ENCODE data around the gene PNMT.
A peak's percentile ranks its signal among the peaks of the same experiment; 100 is the strongest.

PNMT gene

GRCh38 chr17:39666601-39667261 is 1.5 kb upstream of the PNMT start:
- peak in 47 of 58 donors; percentile 14 to 88 (median 56) for DNase-seq

GRCh38 chr17:39667262-39667944 is 850 bp upstream of the PNMT start:
- DNase-seq: peak in 6 of 58 donors; percentile 16 to 46 (median 30)

DNA sequence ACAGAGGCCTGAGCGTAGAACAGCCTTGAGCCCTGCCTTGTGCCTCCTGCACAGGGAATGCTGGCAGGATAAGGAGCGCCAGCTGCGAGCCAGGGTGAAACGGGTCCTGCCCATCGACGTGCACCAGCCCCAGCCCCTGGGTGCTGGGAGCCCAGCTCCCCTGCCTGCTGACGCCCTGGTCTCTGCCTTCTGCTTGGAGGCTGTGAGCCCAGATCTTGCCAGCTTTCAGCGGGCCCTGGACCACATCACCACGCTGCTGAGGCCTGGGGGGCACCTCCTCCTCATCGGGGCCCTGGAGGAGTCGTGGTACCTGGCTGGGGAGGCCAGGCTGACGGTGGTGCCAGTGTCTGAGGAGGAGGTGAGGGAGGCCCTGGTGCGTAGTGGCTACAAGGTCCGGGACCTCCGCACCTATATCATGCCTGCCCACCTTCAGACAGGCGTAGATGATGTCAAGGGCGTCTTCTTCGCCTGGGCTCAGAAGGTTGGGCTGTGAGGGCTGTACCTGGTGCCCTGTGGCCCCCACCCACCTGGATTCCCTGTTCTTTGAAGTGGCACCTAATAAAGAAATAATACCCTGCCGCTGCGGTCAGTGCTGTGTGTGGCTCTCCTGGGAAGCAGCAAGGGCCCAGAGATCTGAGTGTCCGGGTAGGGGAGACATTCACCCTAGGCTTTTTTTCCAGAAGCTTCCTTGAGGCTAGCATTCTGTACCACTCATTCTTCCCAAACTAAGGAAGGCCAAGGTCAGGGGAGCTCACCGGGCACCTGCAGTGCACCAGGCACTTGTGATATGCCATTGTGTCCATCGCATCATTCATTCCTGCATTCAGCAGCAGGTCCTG is 1.9 kb downstream of the PNMT start:
- no peak for DNase-seq

DNA sequence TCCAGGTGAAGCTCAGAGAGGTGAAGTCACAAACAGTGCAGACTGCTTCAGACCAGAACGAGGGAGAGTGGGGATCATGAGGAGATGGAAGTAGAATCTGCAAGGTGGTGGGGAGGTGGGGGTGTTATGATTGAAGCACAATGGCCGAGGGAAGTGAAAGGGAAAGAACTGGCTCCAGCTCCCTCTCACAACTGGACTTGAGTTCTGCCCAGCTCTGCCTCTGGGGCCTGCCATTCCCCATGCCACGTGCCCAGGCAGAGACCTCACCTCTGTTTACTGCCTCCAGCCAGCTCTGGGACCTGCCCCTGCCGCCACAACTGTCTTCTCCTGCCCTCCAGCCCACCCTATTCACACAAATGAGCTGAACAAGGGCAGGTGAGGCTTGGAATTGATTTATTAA is 2.5 kb downstream of the PNMT start:
- no peak for DNase-seq

- peak in 16 of 58 donors; percentile 18 to 54 (median 28) for DNase-seq
Observed at GRCh38 chr17:39671651-39672521, 3.6 kb downstream of the PNMT start.

DNA sequence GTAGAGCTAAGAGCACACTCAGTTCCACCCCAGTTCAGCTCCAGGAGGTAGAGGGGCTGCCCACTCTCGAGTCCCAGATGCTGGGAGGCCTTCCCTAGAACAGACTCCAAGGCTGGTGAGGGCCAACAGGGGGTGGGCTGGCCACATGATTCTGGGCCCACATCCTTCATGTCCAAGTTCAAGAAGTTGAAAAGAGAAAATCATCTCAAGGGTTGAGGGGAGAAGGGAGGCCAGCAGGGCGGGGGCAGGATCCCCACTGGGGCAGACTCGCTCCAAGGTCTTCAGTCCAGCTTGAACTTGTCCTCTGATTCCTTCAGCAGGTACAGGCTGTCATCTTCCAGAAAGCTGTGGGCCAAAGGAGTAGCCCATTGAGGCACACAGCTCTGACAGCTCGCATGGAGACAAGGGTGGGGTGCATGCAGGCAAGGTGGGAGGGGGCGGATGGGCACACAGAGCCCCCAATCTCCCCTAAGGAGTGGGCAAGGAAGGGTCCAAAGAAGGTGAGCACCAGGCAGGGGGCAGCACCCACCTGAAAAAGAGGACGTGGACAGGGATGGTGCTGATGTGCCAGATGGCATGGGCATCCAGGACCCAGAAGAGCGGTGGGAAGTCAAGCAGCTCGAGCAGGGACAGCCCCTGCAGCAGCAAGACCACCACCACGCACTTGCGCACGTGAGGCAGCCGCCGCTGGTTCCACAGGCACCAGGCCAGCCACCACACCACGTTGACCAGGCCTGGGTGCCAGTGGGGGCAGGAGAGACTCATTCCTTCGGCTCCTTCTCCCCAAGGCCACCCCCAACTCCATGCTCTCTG is 4.5 kb downstream of the PNMT start:
- no peak for DNase-seq

- no peak for DNase-seq
Observed at GRCh38 chr17:39673335-39674081, 5.3 kb downstream of the PNMT start.

DNA sequence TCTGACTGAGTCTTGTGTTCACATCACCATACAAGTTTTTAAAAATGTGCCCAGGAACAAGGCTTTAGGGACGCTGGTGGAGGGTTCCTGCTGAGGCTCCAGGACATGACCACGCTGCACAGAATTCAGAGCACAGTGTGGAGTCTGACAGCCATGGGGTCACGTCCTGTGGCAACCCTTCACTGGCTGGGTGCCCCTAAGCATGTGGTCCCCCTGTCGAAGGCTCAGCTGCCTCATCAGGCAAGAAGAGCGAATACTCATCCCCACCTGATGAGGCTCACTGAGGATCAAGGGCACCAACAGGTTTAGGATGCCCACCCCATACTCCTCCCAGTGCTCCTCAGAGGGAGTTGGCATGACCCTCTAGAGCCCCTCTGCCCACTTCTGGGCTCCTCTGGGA is 5.9 kb downstream of the PNMT start:
- no peak for DNase-seq

GRCh38 chr17:39674702-39675389 is 6.6 kb downstream of the PNMT start:
- no peak for DNase-seq

DNA sequence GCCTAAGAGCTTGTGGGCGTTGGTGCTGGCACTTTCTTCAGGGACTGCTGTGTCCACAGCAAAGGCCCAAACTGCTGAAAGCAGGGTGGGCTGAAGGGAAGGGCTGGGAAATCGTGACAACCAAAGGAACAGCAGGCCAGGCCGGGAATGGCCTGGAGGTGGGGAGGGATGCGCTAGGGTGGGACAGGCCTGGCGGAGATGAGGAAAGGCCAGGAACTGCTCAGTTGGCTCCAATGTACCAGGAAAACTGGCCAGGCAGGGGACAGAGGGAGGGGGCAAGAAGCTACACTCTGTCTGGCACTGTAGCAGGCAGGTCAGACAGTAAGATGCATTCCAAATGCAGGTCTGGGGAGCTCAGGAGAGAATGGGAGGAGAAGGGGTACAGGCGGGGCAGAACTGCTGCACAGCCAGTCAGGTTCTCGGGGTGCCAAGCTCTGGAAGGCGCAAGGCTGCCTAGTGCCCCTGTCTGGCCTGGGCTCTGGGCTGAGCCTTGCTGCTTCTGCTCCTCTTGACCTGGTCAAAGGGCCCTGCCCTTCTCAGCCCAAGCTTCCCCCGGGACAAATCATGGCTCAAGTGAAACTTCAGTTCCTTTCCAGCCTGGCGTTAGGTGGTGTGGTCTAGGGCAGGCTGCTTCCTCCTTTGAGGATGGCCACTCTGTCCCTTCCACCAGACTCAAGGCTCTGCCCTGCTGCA is 7.3 kb downstream of the PNMT start:
- DNase-seq: no peak

DNA sequence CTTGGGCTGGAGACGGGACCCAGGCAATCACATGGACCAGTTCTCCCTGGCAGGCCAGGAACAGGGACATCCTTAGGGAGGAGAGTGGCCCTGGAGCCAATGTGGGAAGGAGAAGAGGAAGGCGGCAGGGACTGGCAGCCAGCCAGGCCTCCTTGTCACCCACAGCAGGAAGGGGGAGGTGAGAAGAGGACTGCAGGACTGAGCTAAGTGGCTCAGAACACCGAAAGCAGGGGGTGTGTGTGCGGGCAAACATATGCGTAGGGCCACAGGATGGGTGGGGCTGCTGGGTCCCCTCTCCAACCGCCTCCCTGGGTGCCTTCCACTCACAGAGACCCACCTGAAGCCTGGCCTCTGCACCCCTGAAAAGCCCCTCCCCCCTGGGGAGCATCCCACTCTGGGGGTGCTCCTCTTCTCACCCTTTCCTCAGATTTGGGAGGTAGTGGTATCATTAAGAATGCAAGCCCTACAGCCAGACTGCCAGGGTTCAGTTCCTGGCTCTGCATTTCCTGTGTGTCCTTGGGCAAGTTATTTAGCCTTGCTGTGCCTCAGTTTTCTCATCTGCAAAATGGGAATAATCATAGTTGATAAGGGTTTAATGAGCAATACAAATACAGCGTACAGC is 8.1 kb downstream of the PNMT start:
- peak in 41 of 58 donors; percentile 19 to 86 (median 49) for DNase-seq

DNA sequence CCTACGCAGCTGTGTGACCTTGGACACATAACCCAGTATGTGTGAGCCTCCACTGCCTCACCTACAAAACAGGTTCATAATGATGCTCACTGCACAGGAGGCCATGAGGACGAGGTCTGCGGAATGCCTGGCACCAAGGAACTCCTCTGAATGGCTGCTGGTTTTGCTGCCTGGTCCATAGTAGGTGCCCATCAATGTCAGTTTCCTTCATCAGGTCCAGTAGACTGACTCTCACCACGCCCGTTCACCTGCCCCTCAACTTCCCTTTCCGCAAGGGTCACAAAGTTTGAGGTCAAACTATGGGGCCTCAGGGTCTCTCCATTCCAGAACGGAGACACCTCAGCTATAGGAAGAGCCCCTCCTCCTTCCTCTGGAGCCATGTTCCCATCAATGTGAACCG is 8.8 kb downstream of the PNMT start:
- no peak for DNase-seq

DNA sequence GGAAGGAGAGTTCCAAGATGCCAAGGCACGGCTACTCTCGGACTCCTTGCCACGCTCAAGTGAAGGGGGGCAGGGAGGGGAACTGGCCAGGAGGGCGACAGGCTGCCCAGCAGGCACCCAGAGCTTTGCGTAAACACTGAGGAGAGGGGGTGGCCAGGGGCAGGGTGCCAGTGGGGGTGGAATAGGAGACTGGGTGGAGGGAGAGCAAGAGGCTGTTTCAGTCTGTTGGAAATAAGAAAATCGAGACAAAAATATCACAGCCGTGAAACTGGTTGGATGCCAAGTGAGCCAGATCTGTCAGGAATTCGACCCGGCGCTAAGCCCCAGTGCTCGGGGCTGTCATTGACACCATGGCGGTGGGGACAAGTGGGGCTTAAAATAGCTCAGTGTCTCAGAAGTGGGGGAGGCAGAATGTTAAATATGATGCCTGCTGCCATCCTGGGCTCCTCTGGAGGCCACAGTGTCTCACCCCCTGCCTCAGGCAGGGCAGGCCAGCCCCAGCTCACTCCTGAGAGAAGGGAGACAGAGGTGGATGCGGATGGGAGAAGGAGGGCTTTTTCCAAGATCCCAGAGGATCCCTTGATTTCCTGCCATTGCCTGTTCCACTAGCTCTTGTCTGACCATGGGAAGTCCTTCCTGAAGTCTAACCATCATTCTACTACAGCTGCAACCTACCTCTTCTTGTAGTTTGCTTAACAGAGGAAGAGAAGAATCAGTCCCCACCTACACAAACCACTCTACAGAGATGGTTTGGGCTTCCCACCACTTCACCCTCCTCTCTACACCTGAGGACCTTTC is 9.5 kb downstream of the PNMT start:
- DNase-seq: peak in 31 of 58 donors; percentile 8 to 70 (median 43)

GRCh38 chr17:39678340-39679116 is 10.3 kb downstream of the PNMT start:
- DNase-seq: no peak

DNA sequence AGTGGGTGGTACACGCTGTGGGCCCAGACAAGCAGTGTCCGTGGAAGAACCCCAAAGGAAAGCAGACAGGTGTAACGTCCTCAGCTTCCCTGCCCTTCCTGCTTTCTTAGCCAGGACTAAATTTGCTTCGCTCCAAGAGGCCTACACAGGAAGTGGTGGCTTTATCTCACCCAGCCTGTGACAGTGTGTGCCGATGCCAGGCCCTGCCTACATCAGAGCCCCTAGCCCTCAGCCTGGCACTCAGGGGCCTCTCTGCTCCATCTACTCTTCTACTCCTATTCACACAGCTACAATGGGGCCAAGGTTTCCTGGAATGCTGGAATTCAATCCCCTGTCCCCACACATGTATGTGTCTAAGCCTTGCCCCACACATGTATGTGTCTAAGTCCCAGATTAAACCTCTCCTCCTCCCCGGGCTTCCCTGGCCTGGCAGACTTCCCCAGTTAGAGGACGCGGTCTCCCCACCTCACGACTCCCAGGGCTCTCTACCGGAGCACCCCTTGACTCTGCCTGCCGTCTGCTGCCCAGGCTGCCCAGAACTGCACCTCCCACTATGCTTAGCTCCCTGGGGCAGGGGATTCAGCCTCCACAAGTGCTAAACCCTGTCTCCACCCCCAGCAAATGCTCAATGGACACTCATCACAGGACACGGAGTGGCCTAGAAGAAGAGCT is 11.4 kb downstream of the PNMT start:
- DNase-seq: no peak
